HG02571 (cell line): ENCODE measurements around the gene MRPL10.

Source experiments
- ATAC-seq: cut with Tn5 transposase; IDR thresholded peaks from one replicate; pipeline ENCODE4 v1.9.1; 2021; ENCODE audit warnings: mild to moderate bottlenecking, moderate library complexity; ENCODE audit not compliant: unreplicated experiment

Gene MRPL10

GRCh38 chr17:47840001-47840741, 8.8 kb upstream of the MRPL10 start:
- no peak for ATAC-seq

- no peak for ATAC-seq
Observed at GRCh38 chr17:47839071-47839470, 7.7 kb upstream of the MRPL10 start.

- ATAC-seq = no peak
Observed at GRCh38 chr17:47838636-47839035, 7.3 kb upstream of the MRPL10 start.

GRCh38 chr17:47837401-47838039, 6.2 kb upstream of the MRPL10 start:
- no peak for ATAC-seq

GRCh38 chr17:47836601-47837000, 5.3 kb upstream of the MRPL10 start:
- ATAC-seq = no peak

- no peak for ATAC-seq
Observed at GRCh38 chr17:47834756-47835155, 3.4 kb upstream of the MRPL10 start.

GRCh38 chr17:47831934-47832327, 590 bp upstream of the MRPL10 start:
- ATAC-seq = no peak

GRCh38 chr17:47830396-47831002, 842 bp downstream of the MRPL10 start:
- no peak for ATAC-seq

GRCh38 chr17:47829870-47830269, 1.5 kb downstream of the MRPL10 start:
- no peak for ATAC-seq

- ATAC-seq = no peak
Observed at GRCh38 chr17:47823519-47823918, 7.8 kb downstream of the MRPL10 start.

GRCh38 chr17:47822785-47823184, 8.6 kb downstream of the MRPL10 start:
- ATAC-seq = no peak

GRCh38 chr17:47821424-47822391, 9.6 kb downstream of the MRPL10 start, which contains the start of gene OSBPL7:
Gene OSBPL7, minus strand, starts transcription at chr17:47821794. Its CDS starts 1,516 bp downstream, at chr17:47820278.
- peak; percentile 58 for ATAC-seq

GRCh38 chr17:47821031-47821423, 10.3 kb downstream of the MRPL10 start:
- no peak for ATAC-seq

- no peak for ATAC-seq
Observed at GRCh38 chr17:47820033-47820789, 11.1 kb downstream of the MRPL10 start.

GRCh38 chr17:47819475-47819874, 11.9 kb downstream of the MRPL10 start:
- ATAC-seq = no peak

GRCh38 chr17:47818002-47818695, 13.2 kb downstream of the MRPL10 start:
- no peak for ATAC-seq

- ATAC-seq = no peak
Observed at GRCh38 chr17:47816947-47817346, 14.4 kb downstream of the MRPL10 start.

GRCh38 chr17:47816111-47816735, 15.1 kb downstream of the MRPL10 start:
- ATAC-seq = no peak
